Omental fat pad (tissue), 4 donors: Measurements from ENCODE around the gene CALD1. TPM values are rescaled to one million over a fixed set of nuclear protein-coding genes. Genes with fewer than 3 reads are reported as not detected.

Experiments
- ATAC-seq: fragments of 150-250 bp; one replicate; pipeline ENCODE4 v1.9.1; 2016; ENCODE audit warnings: mild to moderate bottlenecking, moderate library complexity; ENCODE audit not compliant: low FRiP score
- DNase-seq: peaks from one replicate; pipeline ENCODE4 v3.0.0-alpha.2; 2019; ENCODE audit warnings: low spot score
- CTCF ChIP-seq, 3 donors: fragments of 450-650 bp; IDR thresholded peaks; one replicate each; pipeline ENCODE4 v1.5.1; 2016 to 2017; ENCODE audit warnings: antibody characterized with exemption in 3 of 3, mild to moderate bottlenecking in 3 of 3, moderate library complexity in 2 of 3
- total RNA-seq, 4 donors: library from RNA; depleted of rRNA; stranded (reverse); fragments of >200 nt; gene quantifications; one replicate each; pipeline ENCODE4 v1.1.0, GENCODE V29; 2016

The CALD1 gene
- total RNA-seq, 4 donors from 2014 or later, result 195 to 347 (median 250) TPM

GRCh38 chr7:134828361-134828760, 48.9 kb downstream of the CALD1 start:
- no peak for TF ChIP-seq CTCF (IDR thresholded peaks at IDR 0.05)
- DNase-seq, result no peak
- no peak for ATAC-seq

- ATAC-seq (no peak), DNase-seq (no peak)
- TF ChIP-seq CTCF (IDR thresholded peaks at IDR 0.05), result no peak
These were observed 50.0 kb downstream of the CALD1 start for GRCh38 chr7:134829380-134829986.

GRCh38 chr7:134831862-134832261, 52.4 kb downstream of the CALD1 start:
- no peak for ATAC-seq
- TF ChIP-seq CTCF (IDR thresholded peaks at IDR 0.05), result no peak
- no peak for DNase-seq

GRCh38 chr7:134832367-134832766, 52.9 kb downstream of the CALD1 start:
- DNase-seq, result no peak
- ATAC-seq, result no peak
- TF ChIP-seq CTCF (IDR thresholded peaks at IDR 0.05), result no peak

- DNase-seq, result no peak
- no peak for TF ChIP-seq CTCF (IDR thresholded peaks at IDR 0.05)
- no peak for ATAC-seq
These were observed 55.4 kb downstream of the CALD1 start for GRCh38 chr7:134834689-134835462.

GRCh38 chr7:134835463-134835823, 56.0 kb downstream of the CALD1 start:
- DNase-seq (no peak), ATAC-seq (no peak)
- TF ChIP-seq CTCF (IDR thresholded peaks at IDR 0.05), result no peak

- DNase-seq (no peak), ATAC-seq (peak; percentile 64)
- TF ChIP-seq CTCF (IDR thresholded peaks at IDR 0.05), result no peak
These were observed 57.0 kb downstream of the CALD1 start for GRCh38 chr7:134836447-134836846.
